K562 (cell line): ENCODE data around the gene ZFP36. TPM values are rescaled to one million over a fixed set of nuclear protein-coding genes. Genes with fewer than 3 reads are reported as not detected.
A peak's percentile ranks its signal among the peaks of the same experiment; 100 is the strongest.

Experiments
- ARID1B ChIP-seq: fragments of 450-650 bp; IDR thresholded peaks from 2 replicates; pipeline ENCODE4 v1.6.1; 2016; ENCODE audit warnings: antibody characterized with exemption, mild to moderate bottlenecking, inconsistent platforms
- EWSR1 ChIP-seq: fragments of 450-650 bp; IDR thresholded peaks from 2 replicates; pipeline ENCODE4 v1.6.1; 2018; ENCODE audit warnings: borderline replicate concordance, mild to moderate bottlenecking, low read depth, moderate library complexity; ENCODE audit not compliant: partially characterized antibody
- FOXM1 ChIP-seq, 2 experiments: fragments of 450-650 bp in 1 of 2; sonication (generic) in 1 of 2; formaldehyde crosslinking in 1 of 2; IDR thresholded peaks; 2 replicates each; pipeline versions ENCODE4 v1.6.1 to v1.9.0; 2017 to 2022; ENCODE audit warnings: low read depth in 2 of 2, mild to moderate bottlenecking in 2 of 2, missing genetic modification reagents in 1 of 2, moderate library complexity in 1 of 2
- HSF4 ChIP-seq: fragments of 250-450 bp; sonication (Bioruptor Pico); IDR thresholded peaks from 2 replicates; pipeline ENCODE4 v2.1.2; 2022; ENCODE audit warnings: mild to moderate bottlenecking, moderate library complexity, borderline replicate concordance
- KDM1A ChIP-seq, 2 experiments: fragments of 450-650 bp; IDR thresholded peaks; 2 replicates each; pipeline ENCODE4 v1.6.1; 2016; ENCODE audit warnings: mild to moderate bottlenecking in 2 of 2
- KDM2B ChIP-seq: fragments of 250-450 bp; sonication (Bioruptor Pico); IDR thresholded peaks from 2 replicates; pipeline ENCODE4 v1.8.0; 2021; ENCODE audit warnings: mild to moderate bottlenecking, moderate library complexity
- KLF16 ChIP-seq: IDR thresholded peaks from 2 replicates; pipeline ENCODE4 v1.6.1; 2016; ENCODE audit warnings: antibody characterized with exemption
- MIER1 ChIP-seq: fragments of 450-650 bp; IDR thresholded peaks from 2 replicates; pipeline ENCODE4 v1.6.1; 2016; ENCODE audit warnings: antibody characterized with exemption, mild to moderate bottlenecking, low read depth
- OTX1 ChIP-seq: fragments of 450-650 bp; formaldehyde crosslinking; IDR thresholded peaks from 2 replicates; pipeline ENCODE4 v1.4.0; 2022; ENCODE audit warnings: mild to moderate bottlenecking
- PTBP1 ChIP-seq: fragments of 200-400 bp; formaldehyde crosslinking; IDR thresholded peaks from 2 replicates; pipeline ENCODE4 v1.6.1; 2017; ENCODE audit warnings: low read depth, low read length
- YBX1 ChIP-seq: fragments of 450-650 bp; IDR thresholded peaks from 2 replicates; pipeline ENCODE4 v1.7.1; 2016; ENCODE audit warnings: mild to moderate bottlenecking
- ZC3H8 ChIP-seq: fragments of 450-650 bp; IDR thresholded peaks from 2 replicates; pipeline ENCODE4 v1.6.1; 2017
- ZNF224 ChIP-seq: sonication (generic); formaldehyde crosslinking; IDR thresholded peaks from 2 replicates; pipeline ENCODE4 v1.8.0; 2022; ENCODE audit warnings: mild to moderate bottlenecking, missing genetic modification reagents
- ZNF507 ChIP-seq: conservative IDR thresholded peaks from 2 replicates; pipeline ENCODE4 v1.6.1; 2017; ENCODE audit warnings: missing genetic modification characterization, missing compliant biosample characterization
- ZNF583 ChIP-seq: fragments of 250-450 bp; sonication (Bioruptor Pico); IDR thresholded peaks from 2 replicates; pipeline ENCODE4 v1.4.0; 2020
- ZNF699 ChIP-seq: fragments of 250-450 bp; sonication (Bioruptor Pico); IDR thresholded peaks from 2 replicates; pipeline ENCODE4 v1.8.0; 2021; ENCODE audit warnings: mild to moderate bottlenecking, moderate library complexity; ENCODE audit not compliant: insufficient replicate concordance
- polyA plus RNA-seq, 8 experiments: library from polyadenylated mRNA; depleted of rRNA in 4 of 8; stranded (reverse) in 5 of 8; unstranded in 3 of 8; fragments of >200 nt; fragmentation: Nextera tagmentation in 2 of 8; fragmentation: Illumina TruSeq in 1 of 8; extraction: Ambion mirVana in 2 of 8; extraction: Trizol in 1 of 8; gene quantifications; 2 replicates each; pipeline versions ENCODE4 v1.2.1 to v1.2.3, GENCODE V29; 2011 to 2014; ENCODE audit warnings: inconsistent platforms in 1 of 8, missing spikeins in 1 of 8
- total RNA-seq, 7 experiments: library from RNA; depleted of rRNA in 6 of 7; stranded (reverse); fragments of >200 nt in 6 of 7; fragmentation: Illumina TruSeq in 2 of 7; extraction: Trizol in 2 of 7; gene quantifications; 2 replicates each; pipeline versions ENCODE4 v1.2.1 to v1.2.3, GENCODE V29; 2011 to 2021; ENCODE audit warnings: low replicate concordance in 1 of 7
- TF ChIP-seq, protein P1 (sequence below): sonication (generic); formaldehyde crosslinking; IDR thresholded peaks from 2 replicates; pipeline ENCODE4 v1.9.0; 2022; ENCODE audit warnings: mild to moderate bottlenecking, missing genetic modification reagents
- TF ChIP-seq, protein P2 (sequence below): fragments of 250-450 bp; sonication (Bioruptor Pico); IDR thresholded peaks from 2 replicates; pipeline ENCODE4 v1.8.0; 2022; ENCODE audit warnings: moderate library complexity, mild to moderate bottlenecking, inconsistent platforms
- TF ChIP-seq, protein P3 (sequence below): sonication (generic); formaldehyde crosslinking; IDR thresholded peaks from 2 replicates; pipeline ENCODE4 v1.8.0; 2022; ENCODE audit warnings: missing genetic modification reagents, mild to moderate bottlenecking, borderline replicate concordance
- TF ChIP-seq, protein P4 (sequence below): fragments of 200-800 bp; sonication (Bioruptor generic); IDR thresholded peaks from 2 replicates; pipeline ENCODE4 v1.6.1; 2017; ENCODE audit warnings: missing genetic modification characterization, missing compliant biosample characterization
- TF ChIP-seq, protein P5 (sequence below): IDR thresholded peaks from 2 replicates; pipeline ENCODE4 v1.6.1; 2012; ENCODE audit warnings: low read depth, low read length, improper control_type of control experiment, borderline replicate concordance

ZFP36 gene
- total and polyA plus RNA-seq, 9 of the 15 experiments (the other 6 are each of a cell fraction or from before 2014, with no cell fraction given): 1.0 to 20.1 (median 3.5) TPM

DNA sequence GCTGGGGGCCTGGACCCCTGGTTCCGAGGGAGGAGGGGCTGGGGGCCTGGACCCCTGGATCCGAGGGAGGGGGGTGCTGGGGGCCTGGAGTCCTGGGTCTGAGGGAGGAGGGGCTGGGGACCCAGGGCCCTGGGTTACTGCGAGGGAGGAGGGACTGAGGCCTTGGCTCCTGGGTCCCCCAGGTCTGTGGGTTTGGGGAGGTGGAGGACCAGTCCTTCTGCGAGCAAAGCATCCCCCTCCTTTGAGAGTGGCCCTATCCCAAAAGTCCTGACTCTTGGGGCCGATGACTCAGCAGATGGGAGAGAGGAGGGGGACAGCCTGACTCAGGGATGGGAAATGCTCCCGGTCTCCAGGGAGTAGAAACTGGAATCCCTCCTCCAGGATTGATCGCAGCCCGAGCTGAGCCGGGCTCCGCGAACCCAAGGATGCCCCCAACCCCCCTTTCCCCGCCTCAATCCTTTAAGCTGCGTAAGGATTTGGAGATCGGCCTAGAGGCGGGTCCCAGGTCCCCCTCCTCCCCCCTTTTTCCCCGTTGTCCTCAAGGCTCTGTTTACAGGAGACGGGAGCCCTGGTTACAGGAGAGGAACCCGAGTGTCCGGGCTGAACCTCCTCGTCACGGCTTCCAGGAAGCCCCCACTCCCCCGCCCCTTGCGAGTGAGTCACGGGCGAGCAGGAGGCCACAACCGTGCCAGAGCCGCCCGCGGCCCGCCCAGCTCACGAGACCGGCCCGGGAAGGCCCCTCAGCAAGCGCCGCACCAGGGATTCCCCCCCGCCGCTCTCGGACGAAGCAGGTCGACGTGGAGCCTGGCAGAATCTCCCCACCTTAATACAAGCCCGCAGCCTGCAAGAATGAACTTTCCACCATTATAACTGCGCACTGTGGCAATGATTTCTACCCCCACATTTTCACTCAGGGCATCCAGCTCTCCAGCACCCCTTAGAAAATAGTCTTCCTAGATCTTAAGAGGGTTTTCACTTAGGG is 3.0 kb upstream of the ZFP36 start (continued):
- TF ChIP-seq, protein P1, sequence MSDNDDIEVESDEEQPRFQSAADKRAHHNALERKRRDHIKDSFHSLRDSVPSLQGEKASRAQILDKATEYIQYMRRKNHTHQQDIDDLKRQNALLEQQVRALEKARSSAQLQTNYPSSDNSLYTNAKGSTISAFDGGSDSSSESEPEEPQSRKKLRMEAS: peak; percentile 59
- no peak for TF ChIP-seq ZNF699 (CRISPR knock-in tag)
- TF ChIP-seq, protein P2, sequence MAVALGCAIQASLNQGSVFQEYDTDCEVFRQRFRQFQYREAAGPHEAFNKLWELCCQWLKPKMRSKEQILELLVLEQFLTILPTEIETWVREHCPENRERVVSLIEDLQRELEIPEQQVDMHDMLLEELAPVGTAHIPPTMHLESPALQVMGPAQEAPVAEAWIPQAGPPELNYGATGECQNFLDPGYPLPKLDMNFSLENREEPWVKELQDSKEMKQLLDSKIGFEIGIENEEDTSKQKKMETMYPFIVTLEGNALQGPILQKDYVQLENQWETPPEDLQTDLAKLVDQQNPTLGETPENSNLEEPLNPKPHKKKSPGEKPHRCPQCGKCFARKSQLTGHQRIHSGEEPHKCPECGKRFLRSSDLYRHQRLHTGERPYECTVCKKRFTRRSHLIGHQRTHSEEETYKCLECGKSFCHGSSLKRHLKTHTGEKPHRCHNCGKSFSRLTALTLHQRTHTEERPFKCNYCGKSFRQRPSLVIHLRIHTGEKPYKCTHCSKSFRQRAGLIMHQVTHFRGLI (CRISPR knock-in tag): no peak
- TF ChIP-seq MIER1: no peak
- no peak for TF ChIP-seq EWSR1
- TF ChIP-seq OTX1 (CRISPR knock-in tag): no peak
- TF ChIP-seq, protein P3, sequence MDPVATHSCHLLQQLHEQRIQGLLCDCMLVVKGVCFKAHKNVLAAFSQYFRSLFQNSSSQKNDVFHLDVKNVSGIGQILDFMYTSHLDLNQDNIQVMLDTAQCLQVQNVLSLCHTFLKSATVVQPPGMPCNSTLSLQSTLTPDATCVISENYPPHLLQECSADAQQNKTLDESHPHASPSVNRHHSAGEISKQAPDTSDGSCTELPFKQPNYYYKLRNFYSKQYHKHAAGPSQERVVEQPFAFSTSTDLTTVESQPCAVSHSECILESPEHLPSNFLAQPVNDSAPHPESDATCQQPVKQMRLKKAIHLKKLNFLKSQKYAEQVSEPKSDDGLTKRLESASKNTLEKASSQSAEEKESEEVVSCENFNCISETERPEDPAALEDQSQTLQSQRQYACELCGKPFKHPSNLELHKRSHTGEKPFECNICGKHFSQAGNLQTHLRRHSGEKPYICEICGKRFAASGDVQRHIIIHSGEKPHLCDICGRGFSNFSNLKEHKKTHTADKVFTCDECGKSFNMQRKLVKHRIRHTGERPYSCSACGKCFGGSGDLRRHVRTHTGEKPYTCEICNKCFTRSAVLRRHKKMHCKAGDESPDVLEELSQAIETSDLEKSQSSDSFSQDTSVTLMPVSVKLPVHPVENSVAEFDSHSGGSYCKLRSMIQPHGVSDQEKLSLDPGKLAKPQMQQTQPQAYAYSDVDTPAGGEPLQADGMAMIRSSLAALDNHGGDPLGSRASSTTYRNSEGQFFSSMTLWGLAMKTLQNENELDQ (CRISPR knock-in tag): no peak
- TF ChIP-seq ZNF583 (CRISPR knock-in tag): no peak
- TF ChIP-seq FOXM1 (IDR thresholded peaks at IDR 0.05; ENCODE audit: low read depth): no peak
- no peak for TF ChIP-seq FOXM1 (CRISPR knock-in tag; IDR thresholded peaks at IDR 0.05; ENCODE audit: low read depth)
- no peak for TF ChIP-seq ZNF507
- TF ChIP-seq, protein P4, sequence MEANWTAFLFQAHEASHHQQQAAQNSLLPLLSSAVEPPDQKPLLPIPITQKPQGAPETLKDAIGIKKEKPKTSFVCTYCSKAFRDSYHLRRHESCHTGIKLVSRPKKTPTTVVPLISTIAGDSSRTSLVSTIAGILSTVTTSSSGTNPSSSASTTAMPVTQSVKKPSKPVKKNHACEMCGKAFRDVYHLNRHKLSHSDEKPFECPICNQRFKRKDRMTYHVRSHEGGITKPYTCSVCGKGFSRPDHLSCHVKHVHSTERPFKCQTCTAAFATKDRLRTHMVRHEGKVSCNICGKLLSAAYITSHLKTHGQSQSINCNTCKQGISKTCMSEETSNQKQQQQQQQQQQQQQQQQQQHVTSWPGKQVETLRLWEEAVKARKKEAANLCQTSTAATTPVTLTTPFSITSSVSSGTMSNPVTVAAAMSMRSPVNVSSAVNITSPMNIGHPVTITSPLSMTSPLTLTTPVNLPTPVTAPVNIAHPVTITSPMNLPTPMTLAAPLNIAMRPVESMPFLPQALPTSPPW: peak; percentile 98
- no peak for TF ChIP-seq ZC3H8
- TF ChIP-seq ZNF224 (CRISPR knock-in tag): no peak
- TF ChIP-seq, protein P5, sequence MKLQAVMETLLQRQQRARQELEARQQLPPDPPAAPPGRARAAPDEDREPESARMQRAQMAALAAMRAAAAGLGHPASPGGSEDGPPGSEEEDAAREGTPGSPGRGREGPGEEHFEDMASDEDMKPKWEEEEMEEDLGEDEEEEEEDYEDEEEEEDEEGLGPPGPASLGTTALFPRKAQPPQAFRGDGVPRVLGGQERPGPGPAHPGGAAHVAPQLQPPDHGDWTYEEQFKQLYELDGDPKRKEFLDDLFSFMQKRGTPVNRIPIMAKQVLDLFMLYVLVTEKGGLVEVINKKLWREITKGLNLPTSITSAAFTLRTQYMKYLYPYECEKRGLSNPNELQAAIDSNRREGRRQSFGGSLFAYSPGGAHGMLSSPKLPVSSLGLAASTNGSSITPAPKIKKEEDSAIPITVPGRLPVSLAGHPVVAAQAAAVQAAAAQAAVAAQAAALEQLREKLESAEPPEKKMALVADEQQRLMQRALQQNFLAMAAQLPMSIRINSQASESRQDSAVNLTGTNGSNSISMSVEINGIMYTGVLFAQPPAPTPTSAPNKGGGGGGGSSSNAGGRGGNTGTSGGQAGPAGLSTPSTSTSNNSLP: no peak
- TF ChIP-seq YBX1: no peak
- TF ChIP-seq HSF4 (CRISPR knock-in tag): no peak
- no peak for TF ChIP-seq PTBP1
- TF ChIP-seq ARID1B: peak; percentile 73
- TF ChIP-seq KDM2B (CRISPR knock-in tag): no peak
- no peak for TF ChIP-seq KLF16
- TF ChIP-seq KDM1A (IDR thresholded peaks at IDR 0.05): peak; percentile 40 to 51; a peak in 2 of 4 replicates
